Posterior cingulate gyrus (tissue), 11 donors: ENCODE results near the gene GASK1B.

ENCODE experiments used
- DNase-seq, 10 donors: peaks; one replicate each; pipeline versions ENCODE4 v3.0.0 to v3.0.0-alpha.2; 2020 to 2021; ENCODE audit warnings: mixed read lengths in 3 of 10
- intact Hi-C: fragments of 100-400 bp; cut with DNase I; formaldehyde crosslinking; loops from one replicate; pipeline ENCODE4 v1.15.1; 2023

GASK1B gene

GRCh38 chr4:158190718-158191117 lies 17.9 kb upstream of the GASK1B start:
- intact Hi-C loops = loop anchor here (5.0 kb wide), 1 partner anchor 67 kb away; no protein-coding TSS in a partner anchor
- no peak for DNase-seq

DNA sequence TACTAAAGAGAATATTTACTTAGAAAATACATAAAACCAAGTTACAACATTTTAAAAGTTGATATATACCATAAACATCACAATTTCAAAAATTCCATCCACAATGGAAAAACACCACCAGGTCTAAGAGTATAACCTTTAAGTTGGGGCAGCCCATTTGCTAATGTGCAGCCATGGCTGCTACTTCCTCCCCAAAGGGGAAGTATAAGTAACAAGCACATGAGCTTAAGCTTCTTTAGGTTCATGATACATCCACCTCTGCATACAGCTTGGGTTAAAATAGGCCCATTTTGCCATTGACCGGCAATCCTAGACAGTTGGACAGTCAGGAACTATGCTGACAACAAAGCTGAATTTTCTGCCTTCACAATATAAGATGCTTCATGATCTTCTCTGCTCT lies 16.6 kb upstream of the GASK1B start:
- no peak for DNase-seq

DNA sequence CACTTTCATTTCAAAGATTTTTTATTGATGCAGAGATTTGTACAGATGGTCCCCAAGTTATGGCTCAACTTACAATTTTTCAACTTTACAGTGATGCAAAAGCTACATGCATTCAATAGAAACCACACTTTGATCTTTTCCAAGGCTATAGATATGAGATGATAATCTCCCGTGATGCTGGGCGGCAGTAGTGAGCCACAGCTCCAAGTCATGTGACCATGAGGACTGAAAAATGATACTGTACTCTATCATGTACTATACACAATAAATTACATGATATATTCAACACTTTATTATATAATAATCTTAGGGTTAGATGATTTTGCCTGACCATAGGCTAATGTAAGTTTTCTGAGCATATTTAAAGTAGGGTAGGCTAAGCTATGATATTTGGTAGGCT lies 14.0 kb upstream of the GASK1B start:
- intact Hi-C loops = no loop called here
- no peak for DNase-seq

More for the DNA sequence above, 16.6 kb upstream of the GASK1B start:
- intact Hi-C loops = no loop called here

GRCh38 chr4:158182736-158183135 lies 9.9 kb upstream of the GASK1B start:
- peak in 7 of 10 donors; percentile 14 to 84 (median 38) for DNase-seq
- intact Hi-C loops = loop anchor here (5.0 kb wide), 1 partner anchor 445 kb away; no protein-coding TSS in a partner anchor

GRCh38 chr4:158181906-158182305 lies 9.1 kb upstream of the GASK1B start:
- intact Hi-C loops = loop anchor here (5.0 kb wide), 1 partner anchor 445 kb away; no protein-coding TSS in a partner anchor
- no peak for DNase-seq

GRCh38 chr4:158179465-158179864 lies 6.6 kb upstream of the GASK1B start:
- intact Hi-C loops = loop anchor here (10.0 kb wide), 1 partner anchor 955 kb away; the partner anchor contains the start of gene GRIA2
- no peak for DNase-seq

GRCh38 chr4:158176776-158177175 lies 4.0 kb upstream of the GASK1B start:
- intact Hi-C loops = loop anchor here (10.0 kb wide), 1 partner anchor 952 kb away; the partner anchor contains the start of gene GRIA2
- no peak for DNase-seq

GRCh38 chr4:158176108-158176507 lies 3.3 kb upstream of the GASK1B start:
- no peak for DNase-seq
- intact Hi-C loops = loop anchor here (10.0 kb wide), 1 partner anchor 951 kb away; the partner anchor contains the start of gene GRIA2

DNA sequence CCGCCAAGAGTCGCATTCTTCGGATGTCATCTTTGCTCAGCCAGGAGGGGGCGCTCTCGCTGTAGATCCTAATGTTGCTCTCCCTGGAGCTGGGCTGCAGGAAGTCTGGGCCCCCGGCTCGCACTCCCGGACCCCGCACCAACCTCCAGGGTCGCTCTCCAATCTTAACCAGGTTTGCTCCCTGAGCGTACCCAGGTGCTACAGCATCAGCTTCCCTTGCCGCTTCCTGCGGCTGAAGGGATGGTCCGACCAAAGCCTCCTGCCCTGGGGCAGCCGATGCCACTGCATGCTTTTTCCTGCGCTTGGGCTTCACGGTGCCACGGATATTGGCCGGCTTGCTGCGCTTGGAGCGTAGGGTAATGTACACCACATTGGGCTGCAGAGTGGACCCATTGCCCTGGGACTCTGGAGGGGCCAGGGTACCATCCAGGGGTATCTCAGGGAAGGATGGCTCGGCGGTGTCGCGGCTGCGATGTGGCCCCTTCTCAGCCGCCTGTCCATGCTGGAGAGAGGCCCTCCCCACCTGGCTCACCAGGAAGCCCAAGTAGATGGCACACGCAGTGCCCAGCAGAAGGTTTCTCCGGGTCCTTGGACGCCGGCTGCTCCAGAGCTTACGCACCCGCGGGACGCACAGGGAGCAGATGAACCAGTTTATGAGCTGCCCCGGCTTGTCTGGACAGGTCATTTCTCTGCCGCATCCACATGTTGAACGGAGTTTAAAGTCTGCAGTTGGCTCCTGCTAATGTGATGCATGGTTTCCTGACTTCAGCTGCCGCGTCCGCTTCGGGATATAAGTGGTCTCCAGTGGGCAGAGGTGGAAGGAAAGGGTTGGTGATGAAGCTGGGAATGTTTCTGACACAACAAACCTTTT lies 1.9 kb downstream of the GASK1B start:
- DNase-seq = peak in 8 of 10 donors; percentile 17 to 88 (median 36)
- intact Hi-C loops = loop anchor here (5.0 to 10.0 kb wide), 2 partner anchors 86 to 946 kb away; partner anchors contain the start of gene GRIA2

DNA sequence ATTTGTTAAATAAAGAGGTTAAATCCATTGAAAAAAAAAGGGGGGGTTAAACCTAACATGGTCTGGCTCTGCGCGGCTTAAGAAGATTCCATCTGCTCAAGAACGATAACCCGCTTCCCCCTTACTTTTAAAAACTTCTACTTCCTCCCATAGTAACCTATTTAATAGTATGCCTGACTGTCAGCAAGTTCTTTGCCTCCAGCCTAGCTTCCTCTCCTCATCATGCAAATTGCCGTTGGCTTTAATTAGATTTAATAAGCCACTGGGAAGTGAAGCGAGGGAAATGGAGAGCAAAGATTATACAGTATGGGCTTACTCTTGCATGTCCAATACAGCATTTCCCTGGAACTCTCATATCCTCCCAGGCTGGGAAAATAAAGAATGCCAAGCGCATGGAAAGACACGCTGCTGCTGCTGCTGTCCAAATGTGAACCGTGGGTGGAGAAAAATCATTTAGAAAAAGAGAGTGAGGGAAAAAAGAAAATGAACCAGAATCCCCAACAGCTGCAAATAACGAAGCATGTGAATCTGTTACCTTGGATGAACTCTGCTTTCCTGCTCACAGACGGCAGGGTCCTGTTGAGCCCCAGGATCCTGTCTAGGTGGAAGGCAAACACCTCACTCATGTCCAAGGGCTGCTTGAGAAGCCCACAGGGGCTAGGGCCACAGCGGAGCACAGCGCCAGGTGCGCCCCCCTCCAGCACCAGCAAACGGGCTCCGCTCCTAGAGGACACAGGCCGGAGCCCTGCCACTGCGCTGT lies 2.7 kb downstream of the GASK1B start:
- peak in 1 of 10 donors; percentile 78 for DNase-seq
- intact Hi-C loops = loop anchor here (5.0 to 10.0 kb wide), 2 partner anchors 87 to 945 kb away; partner anchors contain the start of gene GRIA2

- no peak for DNase-seq
- intact Hi-C loops = no loop called here
Measured at GRCh38 chr4:158169506-158169905, 3.3 kb downstream of the GASK1B start.

- intact Hi-C loops = no loop called here
Measured at GRCh38 chr4:158168606-158169005, 4.2 kb downstream of the GASK1B start.

GRCh38 chr4:158166701-158167100 lies 6.1 kb downstream of the GASK1B start:
- DNase-seq = no peak
- intact Hi-C loops = no loop called here

More at GRCh38 chr4:158168606-158169005, 4.2 kb downstream of the GASK1B start:
- no peak for DNase-seq

GRCh38 chr4:158164768-158165213 lies 8.0 kb downstream of the GASK1B start:
- no peak for DNase-seq
- intact Hi-C loops = no loop called here

DNA sequence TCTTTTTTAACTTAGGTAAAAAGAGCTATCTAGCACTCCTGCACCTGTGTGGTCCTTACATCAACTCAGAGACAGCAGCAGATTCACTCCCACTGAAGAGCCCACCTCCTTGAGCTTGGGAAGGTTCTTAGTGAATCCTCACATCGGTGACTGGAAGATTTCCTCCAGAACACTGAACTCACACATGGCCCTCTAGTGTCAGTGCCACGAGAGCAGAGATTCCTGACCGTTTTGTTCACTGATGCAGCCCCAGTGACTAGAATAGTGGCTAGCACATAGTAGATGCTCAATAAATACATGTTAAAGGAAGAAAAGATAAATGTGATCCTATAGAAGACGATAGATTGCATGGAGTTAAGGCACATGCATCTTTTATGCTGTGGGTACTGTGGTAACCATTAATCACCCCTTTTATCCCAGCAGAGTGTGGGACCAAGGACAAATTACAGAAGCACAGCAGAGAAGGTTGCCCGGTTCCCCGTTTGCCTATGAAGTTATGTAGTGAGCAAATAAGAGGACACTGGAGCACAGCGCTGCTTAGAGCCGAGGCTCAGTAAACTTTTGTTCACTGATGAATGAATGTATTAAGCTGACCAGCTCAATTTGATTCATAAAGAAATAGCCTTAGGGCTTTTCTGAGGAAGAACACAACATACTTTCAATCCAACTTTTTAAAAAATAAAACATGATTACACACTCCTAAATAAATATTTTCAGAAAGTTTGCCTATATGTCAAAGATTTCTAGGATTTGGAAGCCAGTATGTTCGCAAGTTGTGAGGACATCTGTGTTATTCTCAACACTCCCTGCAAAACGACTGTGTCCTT lies 8.7 kb downstream of the GASK1B start:
- DNase-seq = peak in 1 of 10 donors; percentile 79
- intact Hi-C loops = no loop called here

DNA sequence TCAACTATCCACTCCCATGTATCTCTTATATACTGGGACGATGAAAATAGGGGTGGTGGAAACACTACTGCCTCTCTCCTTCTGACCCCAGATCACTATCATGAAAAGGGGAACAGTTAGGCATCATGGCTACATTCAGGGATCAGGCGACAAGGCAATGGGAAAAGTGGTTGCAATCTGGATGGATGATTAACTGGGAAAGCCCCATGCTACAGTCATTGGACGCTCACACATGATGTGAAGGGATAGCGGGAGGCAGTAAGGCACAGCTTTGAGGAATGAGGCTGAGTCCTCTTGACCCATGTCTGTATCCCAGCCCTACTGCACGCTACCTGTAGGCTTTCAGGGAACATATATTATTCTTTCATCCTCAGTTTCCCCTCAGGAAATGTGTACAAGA lies 10.2 kb downstream of the GASK1B start:
- intact Hi-C loops = no loop called here
- DNase-seq = no peak

- no peak for DNase-seq
- intact Hi-C loops = no loop called here
Measured at GRCh38 chr4:158161551-158162354, 11.1 kb downstream of the GASK1B start.

DNA sequence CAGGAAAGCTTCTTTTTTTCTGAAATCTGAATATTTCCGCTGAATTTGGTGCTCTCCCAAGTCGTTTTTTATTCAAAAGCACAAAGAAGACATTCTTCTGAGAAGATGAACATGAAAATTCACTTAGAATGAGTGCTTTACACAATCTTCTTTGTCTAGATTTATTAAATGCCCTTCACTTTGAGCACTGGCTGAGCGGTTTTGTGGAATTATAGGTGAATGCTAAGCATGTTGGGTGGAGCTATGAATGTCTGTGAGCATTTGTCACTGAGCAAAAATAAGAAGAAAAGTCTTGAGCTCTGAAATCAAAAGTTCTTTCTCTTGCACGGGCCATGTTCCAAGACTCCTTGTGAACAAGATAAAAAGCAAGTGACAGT lies 13.1 kb downstream of the GASK1B start:
- intact Hi-C loops = no loop called here
- no peak for DNase-seq

DNA sequence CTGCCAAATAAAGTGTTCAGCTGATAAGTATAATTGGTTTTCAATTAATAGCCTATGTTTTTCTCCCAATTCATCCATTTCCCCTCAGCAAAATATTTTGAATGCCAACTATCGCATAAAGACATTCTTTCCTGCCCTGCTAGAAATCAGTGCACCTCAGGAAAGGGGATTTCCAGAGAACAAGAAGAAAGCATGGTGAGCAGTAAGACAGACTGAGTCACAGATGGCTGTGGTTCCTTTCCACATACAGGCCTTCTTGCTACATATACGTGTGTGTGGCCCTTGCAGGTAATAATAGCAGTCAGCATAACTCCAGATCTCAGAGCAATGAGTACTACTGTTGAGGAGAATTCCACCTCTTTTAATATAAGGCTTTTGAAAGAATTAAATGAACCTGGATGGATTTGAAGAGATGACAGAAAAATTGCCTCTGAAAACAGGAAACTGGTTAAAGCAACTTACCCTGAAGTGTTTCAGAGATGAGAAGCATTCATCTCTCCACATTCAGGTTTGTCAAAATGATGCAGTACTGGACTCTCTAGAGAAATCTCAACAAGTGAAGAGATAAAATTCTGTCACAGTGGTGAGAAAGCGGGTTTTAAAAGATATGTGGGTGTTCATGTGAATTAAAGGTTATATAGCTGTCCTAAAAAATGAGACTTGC lies 13.6 kb downstream of the GASK1B start:
- intact Hi-C loops = no loop called here
- DNase-seq = no peak
